GM12874 (cell line): Measurements from ENCODE around the gene MYH6.

ENCODE experiments used
- CTCF ChIP-seq: IDR thresholded peaks from 2 replicates; pipeline ENCODE4 v1.5.1; 2011; ENCODE audit warnings: low read depth, mild to moderate bottlenecking, control low read depth, low read length, moderate library complexity; ENCODE audit not compliant: insufficient read depth

The MYH6 gene

GRCh38 chr14:23407516-23408306 lies at the start of gene MYH6:
MYH6 (minus strand) TSS chr14:23408273; CDS start chr14:23407223, 1,050 bp downstream.
- TF ChIP-seq CTCF = no peak

- TF ChIP-seq CTCF = no peak
These were observed 46.4 kb upstream of the MYH6 start for GRCh38 chr14:23454445-23454856.

GRCh38 chr14:23452237-23452636 lies 44.2 kb upstream of the MYH6 start:
- TF ChIP-seq CTCF = no peak

GRCh38 chr14:23450379-23450778 lies 42.3 kb upstream of the MYH6 start:
- TF ChIP-seq CTCF = no peak

GRCh38 chr14:23449314-23449713 lies 41.2 kb upstream of the MYH6 start:
- TF ChIP-seq CTCF = no peak

GRCh38 chr14:23447361-23448350 lies 39.6 kb upstream of the MYH6 start:
- TF ChIP-seq CTCF = no peak

GRCh38 chr14:23446291-23446851 lies 38.3 kb upstream of the MYH6 start:
- no peak for TF ChIP-seq CTCF
